ENCODE results near the gene FXN. TPM values are rescaled to one million over a fixed set of nuclear protein-coding genes. Genes with fewer than 3 reads are reported as not detected.
A peak's percentile ranks its signal among the peaks of the same experiment; 100 is the strongest.

Gene FXN
- total RNA-seq, 1 experiment from 2014 or later: 11.0 TPM

DNA sequence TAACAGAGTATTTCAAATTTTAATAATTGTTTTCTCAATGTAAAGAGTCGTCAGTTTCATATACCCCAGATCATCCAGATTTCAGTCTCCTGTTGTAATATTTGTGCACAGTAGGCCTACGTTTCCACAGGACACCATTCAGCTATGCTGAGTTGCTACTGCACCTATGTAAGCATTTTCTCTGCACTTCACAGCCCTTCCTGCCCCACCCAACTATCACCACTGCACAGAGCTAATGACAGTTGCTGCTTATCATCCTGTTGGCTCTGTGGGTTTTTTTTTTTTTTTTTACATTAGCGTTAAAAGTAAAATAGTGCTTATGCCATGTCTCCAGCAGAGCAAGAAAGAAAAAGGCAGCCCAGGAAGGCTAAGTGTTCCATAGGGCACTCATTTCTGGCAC, 15.7 kb upstream of the FXN start:
- Histone ChIP-seq H3K9ac (ENCODE audit: low read length) (no peak overlapping the region), H3K4me1 (ENCODE audit: insufficient read depth, low read length) (peaks cover 12% of the 10 kb centered on the region), H3K9me2 (replicated peaks; ENCODE audit: low read length) (no peaks in the 10 kb centered on the region), H3K27ac (ENCODE audit: low read length) (no peak overlapping the region), H4K20me1 (ENCODE audit: low read length) (no peaks in the 10 kb centered on the region), H3F3A (ENCODE audit: low read length, unreplicated experiment) (no peaks in the 10 kb centered on the region), H3K4me3 (ENCODE audit: low read length) (no peak overlapping the region), H3K36me3 (ENCODE audit: low read depth, low read length) (no peaks in the 10 kb centered on the region), H3K9me3 (ENCODE audit: low read length) (no peaks in the 10 kb centered on the region), H3K27me3 (ENCODE audit: low read length) (0 out of 2 replicates have a peak, but pooled peaks cover 3% of the 10 kb centered on the region), H2AFZ (ENCODE audit: low read length) (no peak overlapping the region), H3K4me2 (ENCODE audit: low read length) (no peak overlapping the region), H3K79me2 (ENCODE audit: low read length) (no peaks in the 10 kb centered on the region)
- ChIA-PET POLR2A (ENCODE audit: unreplicated experiment) (interaction anchor here (0.6 kb wide), 1 partner anchor 664 kb away, joined by 3 read pairs; the partner anchor contains the start of gene PGM5), CTCF (no interaction called here)
- intact Hi-C loops (cut with micrococcal nuclease): no loop called here
- BruUV-seq (replicated peaks): no TSS peak
- no peak for DNase-seq
- ATAC-seq: no peak
- TF ChIP-seq EZH2phosphoT487 (IDR thresholded peaks at IDR 0.05; ENCODE audit: borderline replicate concordance, low read length): no peak

GRCh38 chr9:69020301-69021145, 15.0 kb upstream of the FXN start:
- intact Hi-C loops (cut with micrococcal nuclease): no loop called here
- no peak overlapping the region for H2AFZ ChIP-seq (ENCODE audit: low read length)
- peaks cover 12% of the 10 kb centered on the region for H3K4me1 ChIP-seq (ENCODE audit: insufficient read depth, low read length)
- H3K9me3 ChIP-seq (ENCODE audit: low read length): no peaks in the 10 kb centered on the region
- ChIA-PET POLR2A (ENCODE audit: unreplicated experiment) (interaction anchor here (0.6 kb wide), 1 partner anchor 664 kb away, joined by 3 read pairs; the partner anchor contains the start of gene PGM5), CTCF (no interaction called here)
- no peaks in the 10 kb centered on the region for H4K20me1 ChIP-seq (ENCODE audit: low read length)
- H3K27me3 ChIP-seq (ENCODE audit: low read length): 0 out of 2 replicates have a peak, but pooled peaks cover 3% of the 10 kb centered on the region
- DNase-seq (no peak), ATAC-seq (no peak)
- H3K4me2 ChIP-seq (ENCODE audit: low read length): no peak overlapping the region
- TF ChIP-seq EZH2 (IDR thresholded peaks at IDR 0.05; ENCODE audit: low read length, unreplicated experiment) (no peak), EZH2phosphoT487 (IDR thresholded peaks at IDR 0.05; ENCODE audit: borderline replicate concordance, low read length) (no peak), CTCF (conservative IDR thresholded peaks at IDR 0.05; ENCODE audit: low read depth, low read length) (no peak)
- H3F3A ChIP-seq (ENCODE audit: low read length, unreplicated experiment): no peaks in the 10 kb centered on the region
- no peak overlapping the region for H3K4me3 ChIP-seq (ENCODE audit: low read length)
- H3K36me3 ChIP-seq (ENCODE audit: low read depth, low read length): no peaks in the 10 kb centered on the region
- no peak overlapping the region for H3K9ac ChIP-seq (ENCODE audit: low read length)
- H3K9me2 ChIP-seq (replicated peaks; ENCODE audit: low read length): no peaks in the 10 kb centered on the region
- no peaks in the 10 kb centered on the region for H3K79me2 ChIP-seq (ENCODE audit: low read length)
- no peak overlapping the region for H3K27ac ChIP-seq (ENCODE audit: low read length)
- no TSS peak for BruUV-seq (replicated peaks)

DNA sequence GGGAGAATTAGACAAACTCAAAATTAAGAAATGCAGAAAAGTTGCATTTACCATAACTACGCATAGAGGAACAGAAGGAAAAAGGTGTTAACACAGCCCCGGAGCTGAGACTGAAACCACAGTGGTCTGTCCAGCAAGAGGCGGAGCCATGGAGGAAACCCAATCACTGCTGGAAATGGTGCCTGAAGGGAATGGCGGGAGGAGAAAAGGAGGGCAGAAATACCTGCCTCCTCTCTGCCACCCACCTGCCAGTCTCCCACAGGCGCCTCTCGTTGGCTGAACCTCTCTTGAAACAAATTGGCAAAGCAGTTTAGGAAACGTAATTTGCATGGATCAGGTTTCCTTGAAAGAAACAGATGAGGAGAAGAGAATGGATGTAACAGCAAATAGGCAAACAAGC, 11.9 kb upstream of the FXN start:
- H2AFZ ChIP-seq (ENCODE audit: low read length): peak overlapping the region; percentile 58
- peak overlapping the region; percentile 77 for H3K4me2 ChIP-seq (ENCODE audit: low read length)
- H3K9ac ChIP-seq (ENCODE audit: low read length): no peak overlapping the region
- ChIA-PET CTCF (no interaction called here), POLR2A (ENCODE audit: unreplicated experiment) (interaction anchor here (0.6 kb wide), 1 partner anchor 126 kb away, joined by 5 read pairs; no protein-coding TSS in a partner anchor)
- peak; percentile 14 for DNase-seq
- no peaks in the 10 kb centered on the region for H3K36me3 ChIP-seq (ENCODE audit: low read depth, low read length)
- no TSS peak for BruUV-seq (replicated peaks)
- ATAC-seq: peak; percentile 31
- H4K20me1 ChIP-seq (ENCODE audit: low read length): no peaks in the 10 kb centered on the region
- TF ChIP-seq EZH2 (IDR thresholded peaks at IDR 0.05; ENCODE audit: low read length, unreplicated experiment) (no peak), CTCF (conservative IDR thresholded peaks at IDR 0.05; ENCODE audit: low read depth, low read length) (no peak), EZH2phosphoT487 (IDR thresholded peaks at IDR 0.05; ENCODE audit: borderline replicate concordance, low read length) (no peak)
- intact Hi-C loops (cut with micrococcal nuclease): no loop called here
- no peaks in the 10 kb centered on the region for H3K79me2 ChIP-seq (ENCODE audit: low read length)
- peaks cover 12% of the 10 kb centered on the region for H3K4me1 ChIP-seq (ENCODE audit: insufficient read depth, low read length)
- H3K27me3 ChIP-seq (ENCODE audit: low read length): no peaks in the 10 kb centered on the region
- peak overlapping the region; percentile 40 for H3K27ac ChIP-seq (ENCODE audit: low read length)
- peak overlapping the region; percentile 48 for H3K4me3 ChIP-seq (ENCODE audit: low read length)
- H3F3A ChIP-seq (ENCODE audit: low read length, unreplicated experiment): no peaks in the 10 kb centered on the region
- no peaks in the 10 kb centered on the region for H3K9me2 ChIP-seq (replicated peaks; ENCODE audit: low read length)
- no peaks in the 10 kb centered on the region for H3K9me3 ChIP-seq (ENCODE audit: low read length)
